Natural killer cell (primary cell): ENCODE data around the gene ROBO1. TPM values are rescaled to one million over a fixed set of nuclear protein-coding genes. Genes with fewer than 3 reads are reported as not detected.

Source experiments
- ATAC-seq, 3 donors: fragments of 150-1000 bp in 2 of 3; fragments of 200-7000 bp in 1 of 3; cut with Tn5 transposase; 1 replicate in 1 of 3; 2 replicates in 2 of 3; pipeline ENCODE4 v1.10.0; 2021; ENCODE audit warnings: mild to moderate bottlenecking in 2 of 3, moderate library complexity in 2 of 3
- DNase-seq, 2 donors: peaks; one replicate each; pipeline versions ENCODE4 v3.0.0 to v3.0.0-alpha.2; 2013 to 2021; ENCODE audit warnings: mixed read lengths in 1 of 2
- H3K27ac ChIP-seq: one replicate; pipeline ENCODE4 v1.5.1; 2013; ENCODE audit warnings: mild to moderate bottlenecking, low read length
- H3K27me3 ChIP-seq: one replicate; pipeline ENCODE4 v1.6.1; 2013; ENCODE audit warnings: low read length; ENCODE audit not compliant: control insufficient read depth, insufficient read depth
- H3K36me3 ChIP-seq: one replicate; pipeline ENCODE4 v1.6.1; 2013; ENCODE audit warnings: low read length; ENCODE audit not compliant: control insufficient read depth, insufficient read depth
- H3K4me1 ChIP-seq: one replicate; pipeline ENCODE4 v1.6.1; 2013; ENCODE audit warnings: low read length; ENCODE audit not compliant: control insufficient read depth, insufficient read depth
- H3K4me3 ChIP-seq: one replicate; pipeline ENCODE4 v1.5.1; 2013; ENCODE audit warnings: low read length
- H3K9me3 ChIP-seq: one replicate; pipeline ENCODE4 v1.6.1; 2013; ENCODE audit warnings: low read length; ENCODE audit not compliant: control insufficient read depth, insufficient read depth
- H3K27ac Mint-ChIP-seq, 2 donors: one replicate each; pipeline ENCODE4 v1.8.0; 2022; ENCODE audit warnings: mild to moderate bottlenecking in 2 of 2, mixed read lengths in 2 of 2, moderate library complexity in 1 of 2
- H3K27me3 Mint-ChIP-seq, 2 donors: one replicate each; pipeline ENCODE4 v1.8.0; 2022; ENCODE audit warnings: low read depth in 2 of 2, mixed read lengths in 2 of 2
- H3K36me3 Mint-ChIP-seq: one replicate; pipeline ENCODE4 v1.8.0; 2022; ENCODE audit warnings: mixed read lengths
- H3K4me1 Mint-ChIP-seq, 2 donors: one replicate each; pipeline ENCODE4 v1.8.0; 2022; ENCODE audit warnings: mixed read lengths in 2 of 2
- H3K4me3 Mint-ChIP-seq: one replicate; pipeline ENCODE4 v1.8.0; 2022; ENCODE audit warnings: mild to moderate bottlenecking, moderate library complexity, mixed read lengths
- H3K9me3 Mint-ChIP-seq, 2 donors: one replicate each; pipeline ENCODE4 v1.8.0; 2022; ENCODE audit warnings: mixed read lengths in 2 of 2
- WGBS: methylation state at CpG from one replicate; pipeline ENCODE4 v1.1.7; 2013; ENCODE audit warnings: missing lambda C conversion rate; ENCODE audit not compliant: insufficient coverage; 5-methylcytosine and 5-hydroxymethylcytosine counted together
- intact Hi-C: fragments of 100-400 bp; cut with micrococcal nuclease; formaldehyde crosslinking; loops from one replicate; pipeline ENCODE4 v1.14.2; 2022
- total RNA-seq, 4 donors: library from RNA; stranded (reverse); fragments of 120-200 nt in 1 of 4; gene quantifications; one replicate each; pipeline versions ENCODE4 v1.2.3 to v1.2.4, GENCODE V29; 2013 to 2022
- TF ChIP-seq, protein P1 (sequence below): fragments of 200-600 bp; IDR thresholded peaks from one replicate; pipeline ENCODE4 v1.8.0; 2022; ENCODE audit warnings: antibody characterized with exemption

ROBO1 gene
- total RNA-seq, 3 donors from 2014 or later (not counting 1 experiment from before 2014, with no cell fraction given): 0.07 TPM; not detected in 2

DNA sequence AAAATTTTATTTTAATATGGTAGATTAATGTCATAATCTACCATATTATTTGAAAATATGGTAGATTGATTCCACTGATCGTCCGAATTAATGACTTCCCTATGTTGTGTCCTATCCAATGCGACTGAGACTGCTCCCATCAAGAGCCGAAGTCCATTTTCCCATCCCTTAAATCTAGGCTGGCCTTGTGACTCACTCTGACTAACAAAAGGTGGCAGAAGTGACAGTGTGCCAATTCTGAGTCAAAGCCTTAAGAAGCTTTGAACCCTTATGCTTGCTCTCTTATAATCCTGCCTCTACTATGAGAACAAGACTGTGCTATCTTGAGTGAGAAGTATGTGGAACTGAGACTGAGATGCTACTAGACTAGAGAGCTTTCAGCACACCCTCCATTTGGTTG, 387.2 kb downstream of the ROBO1 start:
- ATAC-seq (no peak), DNase-seq (no peak)
- no peaks in the 10 kb centered on the region for H3K9me3 ChIP-seq
- no peaks in the 10 kb centered on the region for H3K4me1 ChIP-seq
- no peak overlapping the region for H3K4me3 ChIP-seq
- H3K27me3 ChIP-seq: no peaks in the 10 kb centered on the region
- no peaks in the 10 kb centered on the region for H3K36me3 ChIP-seq
- intact Hi-C loops: no loop called here
- Mint-ChIP-seq H3K9me3 (peaks cover 16 to 22% of the 10 kb centered on the region in 2 donors), H3K4me1 (no peaks in the 10 kb centered on the region), H3K27ac (no peak overlapping the region), H3K36me3 (no peaks in the 10 kb centered on the region), H3K27me3 (no peaks in the 10 kb centered on the region), H3K4me3 (no peak overlapping the region)
- TF ChIP-seq, protein P1, sequence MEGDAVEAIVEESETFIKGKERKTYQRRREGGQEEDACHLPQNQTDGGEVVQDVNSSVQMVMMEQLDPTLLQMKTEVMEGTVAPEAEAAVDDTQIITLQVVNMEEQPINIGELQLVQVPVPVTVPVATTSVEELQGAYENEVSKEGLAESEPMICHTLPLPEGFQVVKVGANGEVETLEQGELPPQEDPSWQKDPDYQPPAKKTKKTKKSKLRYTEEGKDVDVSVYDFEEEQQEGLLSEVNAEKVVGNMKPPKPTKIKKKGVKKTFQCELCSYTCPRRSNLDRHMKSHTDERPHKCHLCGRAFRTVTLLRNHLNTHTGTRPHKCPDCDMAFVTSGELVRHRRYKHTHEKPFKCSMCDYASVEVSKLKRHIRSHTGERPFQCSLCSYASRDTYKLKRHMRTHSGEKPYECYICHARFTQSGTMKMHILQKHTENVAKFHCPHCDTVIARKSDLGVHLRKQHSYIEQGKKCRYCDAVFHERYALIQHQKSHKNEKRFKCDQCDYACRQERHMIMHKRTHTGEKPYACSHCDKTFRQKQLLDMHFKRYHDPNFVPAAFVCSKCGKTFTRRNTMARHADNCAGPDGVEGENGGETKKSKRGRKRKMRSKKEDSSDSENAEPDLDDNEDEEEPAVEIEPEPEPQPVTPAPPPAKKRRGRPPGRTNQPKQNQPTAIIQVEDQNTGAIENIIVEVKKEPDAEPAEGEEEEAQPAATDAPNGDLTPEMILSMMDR: no peak
- H3K27ac ChIP-seq: no peak overlapping the region
- WGBS: 61% methylated on average over 4 of the region's 4 CpGs

DNA sequence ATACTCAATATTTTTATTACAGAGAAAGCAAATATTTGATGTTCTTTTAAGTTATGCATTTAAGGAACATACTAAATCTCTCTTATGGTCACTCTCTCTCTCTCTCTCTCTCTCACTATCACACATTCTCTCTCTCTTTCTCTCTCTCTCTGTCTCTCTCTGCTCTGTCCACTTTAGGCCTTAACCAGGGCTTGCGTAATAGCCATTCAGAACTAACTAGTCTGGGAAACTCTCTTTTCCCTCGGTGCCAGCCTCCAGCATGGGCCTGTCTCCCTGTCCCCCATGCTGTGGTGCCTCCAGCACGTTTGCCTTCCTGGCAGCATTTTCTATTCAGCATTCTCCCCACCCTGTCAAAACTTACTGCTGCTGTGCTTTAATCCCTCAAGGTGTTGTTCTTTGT, 389.7 kb downstream of the ROBO1 start:
- no peaks in the 10 kb centered on the region for H3K36me3 Mint-ChIP-seq
- intact Hi-C loops: no loop called here
- peaks cover 16 to 25% of the 10 kb centered on the region in 2 donors for H3K9me3 Mint-ChIP-seq

DNA sequence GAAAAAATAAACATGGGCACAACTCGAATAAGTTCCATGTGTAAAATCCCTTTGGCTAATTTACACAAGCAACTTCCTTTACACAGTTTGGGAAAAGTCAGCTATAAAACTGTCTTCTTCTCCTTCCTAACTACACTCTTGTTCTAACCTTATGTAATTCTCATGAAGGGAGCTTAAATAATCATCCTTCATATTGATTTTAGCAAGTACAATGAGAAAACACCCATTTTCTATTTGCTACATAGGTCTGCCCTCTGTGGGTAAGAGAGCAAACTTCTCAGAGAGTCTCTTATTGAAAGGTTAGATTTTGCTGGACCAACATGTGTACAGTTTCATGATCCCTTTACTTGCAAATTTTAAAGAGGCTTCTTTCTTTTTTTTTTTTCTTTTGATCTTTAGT, 398.5 kb downstream of the ROBO1 start:
- TF ChIP-seq, protein P1: no peak
- no peak overlapping the region for H3K27ac ChIP-seq
- H3K9me3 Mint-ChIP-seq: peaks cover 5 to 13% of the 10 kb centered on the region in 2 donors
- no peaks in the 10 kb centered on the region for H3K4me1 ChIP-seq
- no peak overlapping the region for H3K4me3 Mint-ChIP-seq
- WGBS: 38% methylated on average over 1 of the region's 1 CpG
- intact Hi-C loops: no loop called here
- no peak for ATAC-seq
- no peaks in the 10 kb centered on the region for H3K27me3 Mint-ChIP-seq
- no peaks in the 10 kb centered on the region for H3K9me3 ChIP-seq
- DNase-seq: no peak
- no peaks in the 10 kb centered on the region for H3K36me3 Mint-ChIP-seq
- no peaks in the 10 kb centered on the region for H3K36me3 ChIP-seq
- no peak overlapping the region for H3K27ac Mint-ChIP-seq
- no peak overlapping the region for H3K4me3 ChIP-seq
- H3K4me1 Mint-ChIP-seq: no peaks in the 10 kb centered on the region
- H3K27me3 ChIP-seq: no peaks in the 10 kb centered on the region

More for the DNA sequence above, 389.7 kb downstream of the ROBO1 start:
- Mint-ChIP-seq H3K4me1 (no peaks in the 10 kb centered on the region), H3K27me3 (no peaks in the 10 kb centered on the region), H3K27ac (no peak overlapping the region), H3K4me3 (no peak overlapping the region)
- Histone ChIP-seq H3K4me3 (no peak overlapping the region), H3K27ac (no peak overlapping the region), H3K36me3 (no peaks in the 10 kb centered on the region), H3K9me3 (no peaks in the 10 kb centered on the region), H3K27me3 (no peaks in the 10 kb centered on the region), H3K4me1 (no peaks in the 10 kb centered on the region)
- ATAC-seq (no peak), DNase-seq (no peak)
- 77% methylated on average over 3 of the region's 3 CpGs for WGBS
- TF ChIP-seq, protein P1: no peak

DNA sequence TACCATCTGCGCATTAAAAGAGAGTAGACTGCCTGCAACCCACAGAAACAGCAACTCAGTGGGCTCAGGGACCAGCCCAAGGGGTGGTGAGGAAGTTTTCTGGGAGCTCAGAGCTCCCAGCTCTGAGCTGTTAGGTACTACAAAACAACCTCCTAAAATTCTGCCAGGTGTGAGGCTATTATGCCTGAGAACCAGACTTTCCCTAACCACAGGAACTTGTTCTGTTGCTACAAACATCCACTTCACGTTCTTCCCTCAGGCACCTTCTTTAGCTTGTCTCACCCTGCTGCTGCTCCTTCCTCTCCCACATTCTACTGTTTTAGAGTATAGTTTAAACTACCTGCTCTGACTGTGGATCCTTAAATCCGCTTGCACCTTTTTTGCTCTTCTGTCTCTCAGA, 399.4 kb downstream of the ROBO1 start:
- no peak overlapping the region for H3K4me3 ChIP-seq
- H3K36me3 Mint-ChIP-seq: no peaks in the 10 kb centered on the region
- intact Hi-C loops: no loop called here
- H3K27me3 ChIP-seq: no peaks in the 10 kb centered on the region
- no peaks in the 10 kb centered on the region for H3K4me1 Mint-ChIP-seq
- DNase-seq (no peak), ATAC-seq (no peak)
- no peaks in the 10 kb centered on the region for H3K9me3 ChIP-seq
- no peak overlapping the region for H3K27ac Mint-ChIP-seq
- H3K9me3 Mint-ChIP-seq: peaks cover 6 to 13% of the 10 kb centered on the region in 2 donors
- no peaks in the 10 kb centered on the region for H3K36me3 ChIP-seq
- no peaks in the 10 kb centered on the region for H3K27me3 Mint-ChIP-seq
- H3K27ac ChIP-seq: no peak overlapping the region
- no peak overlapping the region for H3K4me3 Mint-ChIP-seq
- TF ChIP-seq, protein P1: no peak
- 31% methylated on average over 2 of the region's 3 CpGs for WGBS
- no peaks in the 10 kb centered on the region for H3K4me1 ChIP-seq
